GM19099 (cell line): ENCODE measurements around the gene TCAP.

Source experiments
- POLR2A ChIP-seq: IDR thresholded peaks from 3 replicates; pipeline ENCODE4 v1.6.1; 2011; ENCODE audit warnings: low read depth; ENCODE audit not compliant: insufficient read length; ENCODE audit errors: extremely low read depth

TCAP gene

GRCh38 chr17:39677072-39677471 lies 11.9 kb downstream of the TCAP start:
- no peak for TF ChIP-seq POLR2A

GRCh38 chr17:39677542-39678339 lies 12.6 kb downstream of the TCAP start:
- TF ChIP-seq POLR2A, result no peak

- no peak for TF ChIP-seq POLR2A
Observed at GRCh38 chr17:39678340-39679116, 13.4 kb downstream of the TCAP start.

GRCh38 chr17:39679521-39680192 lies 14.5 kb downstream of the TCAP start:
- no peak for TF ChIP-seq POLR2A

- TF ChIP-seq POLR2A, result no peak
Observed at GRCh38 chr17:39683295-39683939, 18.3 kb downstream of the TCAP start.

GRCh38 chr17:39684369-39685192 lies 19.4 kb downstream of the TCAP start:
- no peak for TF ChIP-seq POLR2A

GRCh38 chr17:39687101-39687545 lies 22.0 kb downstream of the TCAP start:
- no peak for TF ChIP-seq POLR2A

- TF ChIP-seq POLR2A, result peak; percentile 88
Observed at GRCh38 chr17:39687546-39688474, 22.7 kb downstream of the TCAP start, which contains the start of gene PGAP3. Gene PGAP3, minus strand, starts transcription at chr17:39688057. Its CDS starts 43 bp downstream, at chr17:39688014.

GRCh38 chr17:39688475-39688835 lies 23.3 kb downstream of the TCAP start:
- no peak for TF ChIP-seq POLR2A

- no peak for TF ChIP-seq POLR2A
Observed at GRCh38 chr17:39688945-39689344, 23.8 kb downstream of the TCAP start.

GRCh38 chr17:39694593-39694992 lies 29.4 kb downstream of the TCAP start:
- TF ChIP-seq POLR2A, result no peak

GRCh38 chr17:39695089-39695474 lies 29.9 kb downstream of the TCAP start:
- no peak for TF ChIP-seq POLR2A

GRCh38 chr17:39696731-39697130 lies 31.6 kb downstream of the TCAP start:
- no peak for TF ChIP-seq POLR2A
